Esophagus mucosa (tissue), 1 donor: ENCODE measurements around the gene CACNA1C. TPM values are rescaled to one million over a fixed set of nuclear protein-coding genes. Genes with fewer than 3 reads are reported as not detected.
"Not testable (repeated sequence)": the region's sequence is repeated elsewhere in the genome, so short reads cannot be mapped to it uniquely, and the experiment has no call there.

Experiments used
- ATAC-seq: fragments of 200-7000 bp; cut with Tn5 transposase; one replicate; pipeline ENCODE4 v1.9.1; 2020
- total RNA-seq: library from RNA; stranded (reverse); gene quantifications from one replicate; pipeline ENCODE4 v1.2.4, GENCODE V29; 2023
- donor health status: DM: yes; HTN: yes; CAD: no.

The CACNA1C gene
- total RNA-seq, 1 donor from 2014 or later, result 1.1 TPM

DNA sequence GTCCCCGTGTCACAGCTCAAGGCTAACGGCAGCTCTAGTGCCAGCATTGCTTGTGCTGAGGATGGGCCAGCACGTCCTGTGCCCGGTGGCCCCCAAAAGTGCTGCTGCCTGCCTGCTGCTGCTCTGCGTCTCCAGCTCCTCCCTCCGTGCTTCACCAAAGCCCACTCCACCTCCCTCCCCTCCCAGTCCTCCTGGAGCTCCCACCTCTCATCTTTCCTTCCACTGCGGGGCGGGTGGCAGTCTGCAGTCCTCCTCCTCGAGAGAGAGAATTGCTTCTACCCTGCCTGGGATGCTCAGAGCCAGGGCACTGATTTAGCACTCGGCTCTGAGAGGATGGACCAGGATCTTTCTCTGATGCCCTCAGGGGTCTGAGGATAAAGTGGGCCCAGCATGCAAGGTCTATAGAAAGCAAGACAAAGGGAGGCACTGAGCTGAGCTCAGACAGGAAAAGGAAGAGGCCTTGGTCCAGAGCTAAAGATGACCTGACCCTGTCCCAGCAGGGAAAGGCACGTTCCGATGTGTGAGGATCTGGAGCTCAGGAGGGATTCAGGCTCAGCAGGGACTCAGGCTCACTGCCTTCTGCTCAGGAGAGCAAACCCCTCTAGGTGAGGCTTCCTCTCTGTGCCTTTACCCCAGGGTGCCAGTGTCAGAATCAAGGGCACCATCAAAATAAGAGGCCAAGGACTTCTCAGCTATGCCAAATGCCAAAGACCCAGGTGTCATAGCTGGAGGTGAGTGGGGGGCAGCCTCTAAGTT, 628.8 kb downstream of the CACNA1C start:
- ATAC-seq, result no peak

GRCh38 chr12:2682296-2683251, 629.8 kb downstream of the CACNA1C start:
- ATAC-seq, result peak; percentile 40

- ATAC-seq, result no peak
These were observed 630.7 kb downstream of the CACNA1C start for GRCh38 chr12:2683283-2684025.

GRCh38 chr12:2684026-2684325, 631.2 kb downstream of the CACNA1C start:
- not testable (repeated sequence) for ATAC-seq

DNA sequence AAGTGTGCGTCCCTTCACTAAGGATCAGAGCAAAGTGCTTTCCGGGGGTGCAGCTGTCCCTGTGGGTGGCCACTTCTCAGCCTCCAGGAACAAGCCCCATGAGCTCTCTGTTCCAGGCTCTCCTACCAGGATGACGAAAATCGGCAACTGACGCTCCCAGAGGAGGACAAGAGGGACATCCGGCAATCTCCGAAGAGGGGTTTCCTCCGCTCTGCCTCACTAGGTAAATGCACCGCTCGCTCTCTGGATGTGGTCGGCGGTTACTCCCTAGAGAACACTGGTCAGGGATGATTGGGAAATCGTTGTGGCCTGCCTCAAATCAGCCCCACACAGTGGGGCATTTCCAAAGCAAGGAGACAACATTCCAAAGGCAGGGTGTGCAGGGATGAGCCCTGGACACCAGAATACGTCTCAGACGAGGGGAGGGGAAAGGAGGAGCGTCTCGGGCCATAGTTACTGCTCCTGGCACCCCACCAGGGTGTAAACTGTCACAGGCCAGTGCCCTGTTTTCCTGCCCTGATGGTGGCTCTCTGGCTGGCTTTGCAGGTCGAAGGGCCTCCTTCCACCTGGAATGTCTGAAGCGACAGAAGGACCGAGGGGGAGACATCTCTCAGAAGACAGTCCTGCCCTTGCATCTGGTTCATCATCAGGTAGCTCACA, 633.0 kb downstream of the CACNA1C start:
- not testable (repeated sequence) for ATAC-seq

DNA sequence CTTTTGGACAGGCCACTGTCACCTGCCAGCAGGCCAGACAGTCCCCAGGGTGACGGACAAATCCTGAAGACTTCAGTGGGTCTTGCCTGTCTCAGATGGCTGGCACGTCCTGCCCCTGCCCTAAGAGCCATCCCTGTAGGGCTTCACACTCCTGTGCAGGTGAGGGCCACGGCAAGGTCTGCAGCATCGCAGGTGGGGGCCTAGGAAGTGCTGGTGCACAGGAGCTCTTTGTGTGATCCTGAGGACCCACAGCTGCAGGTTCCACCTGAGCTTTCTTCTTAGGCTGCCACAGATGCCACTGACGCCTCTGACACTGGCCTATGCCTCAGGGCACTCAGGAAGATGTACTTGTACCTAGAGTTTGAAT, 633.5 kb downstream of the CACNA1C start:
- no peak for ATAC-seq

DNA sequence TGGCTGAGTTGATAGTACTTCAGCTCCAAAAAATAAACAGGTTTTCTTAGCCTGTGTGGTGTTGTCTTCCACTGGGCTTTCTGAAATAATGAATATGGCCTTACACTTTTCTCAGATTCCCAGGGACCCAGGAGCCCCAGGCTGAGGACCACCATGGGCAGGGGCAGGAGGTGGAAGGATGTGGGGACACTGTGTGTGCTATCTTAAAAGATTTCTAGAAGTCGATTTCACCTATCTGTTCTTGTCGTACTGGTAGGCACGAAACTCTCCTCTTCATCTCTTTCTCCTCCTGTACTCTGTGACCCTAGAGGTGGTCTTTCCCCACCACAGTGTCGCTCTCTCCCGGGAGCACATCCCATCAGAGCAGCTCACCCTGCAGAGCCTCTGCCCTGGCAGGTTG, 634.3 kb downstream of the CACNA1C start:
- ATAC-seq, result no peak

GRCh38 chr12:2687726-2688125, 634.9 kb downstream of the CACNA1C start:
- ATAC-seq, result no peak

GRCh38 chr12:2688381-2688931, 635.7 kb downstream of the CACNA1C start:
- no peak for ATAC-seq

DNA sequence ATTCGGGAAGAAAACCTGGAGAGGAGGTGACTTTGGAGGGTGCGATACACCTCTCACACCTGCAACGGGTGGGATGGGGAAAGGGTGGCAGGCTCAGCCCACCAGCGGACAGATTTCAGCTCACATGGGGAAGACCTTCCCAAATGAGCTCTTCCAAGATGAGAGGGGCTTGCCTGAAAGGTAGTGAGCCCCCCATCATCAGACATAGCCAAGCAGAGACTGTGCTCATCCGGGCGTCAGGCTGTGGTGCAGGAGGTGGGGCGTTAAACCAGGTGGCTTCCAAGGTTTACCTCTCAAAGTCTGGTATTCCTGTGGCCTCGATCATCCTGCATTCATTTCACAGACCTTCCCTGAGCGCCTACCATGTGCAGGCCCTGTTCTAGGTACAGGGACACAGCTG, 636.6 kb downstream of the CACNA1C start:
- ATAC-seq, result no peak

DNA sequence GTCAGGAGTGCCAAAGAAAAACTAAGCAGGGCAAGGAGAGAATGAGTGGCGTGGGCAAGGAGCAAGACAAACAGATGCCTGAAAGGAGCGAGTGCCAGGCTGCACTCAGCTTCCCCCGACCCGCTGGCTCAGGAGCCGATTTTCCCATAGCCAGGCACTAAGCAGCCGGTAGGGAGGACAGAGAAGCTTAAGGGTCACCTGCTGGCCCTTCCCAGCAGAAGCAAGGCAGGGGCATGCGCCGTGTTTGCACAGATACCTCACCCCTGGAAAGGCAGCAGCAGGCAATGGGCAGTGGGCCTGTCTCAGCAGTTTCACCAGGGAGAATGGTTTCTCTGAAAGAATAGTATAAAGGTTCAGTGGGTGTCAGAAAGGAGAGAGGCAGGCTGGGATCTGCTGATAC, 637.1 kb downstream of the CACNA1C start:
- ATAC-seq, result no peak

DNA sequence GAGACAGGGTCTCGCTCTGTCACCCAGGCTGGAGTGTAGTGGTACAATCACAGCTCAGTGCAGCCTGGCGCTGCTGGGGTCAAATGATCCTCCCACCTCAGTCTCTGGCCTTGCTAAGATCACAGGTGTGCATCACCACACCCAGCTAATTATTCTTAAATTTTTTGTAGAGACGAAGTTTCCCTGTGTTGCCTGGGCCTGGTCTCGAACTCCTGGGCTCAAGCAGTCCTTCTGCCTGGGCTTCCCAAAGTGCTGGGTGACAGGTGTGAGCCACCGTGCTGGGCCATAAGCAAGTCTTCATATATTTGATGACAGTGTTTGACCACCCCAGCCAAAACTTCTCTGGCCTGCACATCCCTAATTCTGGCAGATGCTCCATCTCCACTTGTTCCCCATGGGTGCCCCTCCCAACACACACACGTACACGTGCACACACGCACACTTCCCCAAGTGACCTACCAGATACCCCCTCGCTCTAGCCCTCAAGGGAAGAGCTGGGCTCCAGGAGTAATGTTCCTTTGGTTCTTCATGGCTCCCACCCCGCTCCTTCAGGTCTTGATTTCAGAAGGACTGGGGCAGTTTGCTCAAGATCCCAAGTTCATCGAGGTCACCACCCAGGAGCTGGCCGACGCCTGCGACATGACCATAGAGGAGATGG, 637.7 kb downstream of the CACNA1C start:
- ATAC-seq, result no peak

DNA sequence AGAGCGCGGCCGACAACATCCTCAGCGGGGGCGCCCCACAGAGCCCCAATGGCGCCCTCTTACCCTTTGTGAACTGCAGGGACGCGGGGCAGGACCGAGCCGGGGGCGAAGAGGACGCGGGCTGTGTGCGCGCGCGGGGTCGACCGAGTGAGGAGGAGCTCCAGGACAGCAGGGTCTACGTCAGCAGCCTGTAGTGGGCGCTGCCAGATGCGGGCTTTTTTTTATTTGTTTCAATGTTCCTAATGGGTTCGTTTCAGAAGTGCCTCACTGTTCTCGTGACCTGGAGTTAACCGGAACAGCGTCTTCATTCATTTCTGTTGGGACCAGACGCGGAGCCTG, 638.2 kb downstream of the CACNA1C start:
- peak; percentile 12 for ATAC-seq

GRCh38 chr12:2691345-2692071, 638.7 kb downstream of the CACNA1C start:
- peak; percentile 58 for ATAC-seq

DNA sequence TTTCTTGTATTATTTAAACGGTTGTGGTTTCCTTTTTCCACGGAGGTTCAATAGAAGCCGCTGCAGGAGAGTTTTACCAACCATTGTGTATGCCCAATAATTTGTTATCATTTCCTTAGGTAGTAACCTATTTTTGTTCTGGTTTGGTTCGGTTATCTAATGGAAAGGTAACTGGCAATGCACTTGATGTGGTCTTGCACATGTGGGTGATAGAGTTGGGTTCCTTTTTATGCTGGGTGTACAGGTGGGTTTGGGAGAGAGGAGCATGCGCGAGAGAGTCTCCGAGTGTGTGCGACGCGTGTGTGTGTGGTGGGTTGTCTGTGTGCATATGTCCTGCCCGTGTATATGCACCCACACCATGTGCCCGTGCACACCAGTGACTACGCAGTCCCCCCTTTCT, 639.3 kb downstream of the CACNA1C start:
- ATAC-seq, result no peak

DNA sequence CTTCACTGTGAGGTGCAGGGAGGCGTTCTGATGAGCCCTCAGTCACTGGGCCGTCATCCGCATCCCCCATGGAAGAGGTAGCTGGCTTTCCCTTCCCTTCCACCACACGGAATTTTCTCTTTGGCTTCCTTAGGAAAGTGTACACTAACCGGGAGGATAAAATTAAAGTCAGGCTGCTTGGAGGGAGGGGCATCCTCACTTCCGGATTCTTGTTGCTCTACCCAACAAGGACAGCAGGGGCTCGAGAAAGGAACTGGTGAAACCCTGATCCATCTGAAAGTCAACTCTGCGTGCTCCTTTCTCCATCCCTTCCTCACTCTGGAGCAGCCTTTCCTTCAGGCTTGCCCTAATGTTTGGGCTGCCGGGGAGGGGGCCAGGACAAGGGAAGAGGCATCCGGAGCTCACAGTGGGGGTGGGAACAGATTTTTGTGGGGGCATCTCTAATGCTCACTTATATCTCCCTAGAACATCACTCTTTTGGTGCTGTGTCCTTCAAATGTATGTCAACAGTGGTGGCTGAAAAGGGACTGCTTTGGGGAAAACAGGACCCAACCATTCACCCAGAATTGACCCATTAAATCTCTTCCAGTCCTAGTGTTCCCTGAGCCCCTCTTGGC, 640.6 kb downstream of the CACNA1C start:
- ATAC-seq, result no peak

DNA sequence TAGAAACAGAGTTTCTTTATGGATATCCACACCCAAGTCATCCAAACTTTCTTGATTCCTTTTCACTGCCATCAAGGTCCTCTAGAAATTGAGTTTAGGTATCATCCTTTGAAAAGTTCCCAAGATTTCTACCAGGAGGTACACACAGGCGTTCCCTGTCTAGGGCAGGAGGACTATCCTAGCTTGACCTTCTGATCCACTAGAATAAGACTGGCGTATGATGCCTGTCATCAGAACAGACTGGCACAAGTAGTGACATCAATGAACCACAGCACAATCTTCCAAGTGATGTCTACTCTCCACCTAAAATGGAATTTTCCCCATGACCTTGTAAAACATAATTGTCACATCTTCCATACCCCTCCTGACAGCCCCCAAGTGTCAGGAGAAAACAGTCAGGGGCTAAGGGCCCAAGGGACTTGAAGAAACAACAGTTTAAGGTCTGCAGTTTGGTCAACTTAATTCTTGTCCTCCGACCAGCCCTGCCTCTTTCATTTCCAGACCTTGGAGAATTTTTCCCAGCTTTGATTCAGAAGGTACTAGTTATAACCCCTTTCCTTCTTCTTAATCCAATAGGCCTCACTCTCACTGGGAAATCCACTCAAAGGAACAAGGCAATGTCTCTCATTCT, 641.3 kb downstream of the CACNA1C start:
- ATAC-seq, result no peak

- ATAC-seq, result no peak
These were observed 643.3 kb downstream of the CACNA1C start for GRCh38 chr12:2696136-2696535.

DNA sequence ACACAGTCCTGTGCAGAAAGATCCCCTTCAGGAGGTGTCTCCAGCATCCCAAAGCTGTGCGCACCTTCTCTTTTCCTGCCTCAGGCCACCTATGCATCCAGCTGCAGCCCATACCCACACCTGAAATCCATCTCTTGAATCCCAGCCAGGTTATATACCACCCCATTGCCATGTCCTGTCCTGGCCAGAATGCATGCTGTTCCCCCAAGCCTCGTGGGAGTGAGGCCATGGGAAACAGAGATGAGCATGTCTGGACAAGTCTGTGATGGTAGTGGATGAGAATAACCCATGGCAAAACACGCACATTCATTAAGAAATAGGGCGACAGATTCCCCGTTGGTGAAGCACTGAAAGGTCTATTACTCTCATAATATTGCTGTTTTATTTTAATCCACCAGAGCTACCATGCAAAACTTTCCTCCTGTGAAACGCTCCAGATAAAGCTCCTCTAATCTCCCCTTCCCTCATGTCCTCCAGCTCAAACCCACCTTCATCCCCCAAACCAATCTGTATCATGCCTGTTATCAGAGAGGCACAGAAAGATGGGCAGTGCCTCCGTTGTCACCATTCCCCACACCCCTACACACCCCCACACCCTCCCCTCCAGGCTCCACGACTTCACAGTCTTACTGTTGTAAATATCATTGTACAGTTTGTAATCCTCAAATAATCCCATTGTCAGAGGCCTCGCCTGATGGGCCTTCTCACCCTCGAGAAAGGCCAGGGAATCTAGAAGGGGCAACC, 644.4 kb downstream of the CACNA1C start:
- no peak for ATAC-seq

- no peak for ATAC-seq
These were observed 645.8 kb downstream of the CACNA1C start for GRCh38 chr12:2698566-2698965.
